ENCODE measurements around the gene C2orf80.

Gene C2orf80

DNA sequence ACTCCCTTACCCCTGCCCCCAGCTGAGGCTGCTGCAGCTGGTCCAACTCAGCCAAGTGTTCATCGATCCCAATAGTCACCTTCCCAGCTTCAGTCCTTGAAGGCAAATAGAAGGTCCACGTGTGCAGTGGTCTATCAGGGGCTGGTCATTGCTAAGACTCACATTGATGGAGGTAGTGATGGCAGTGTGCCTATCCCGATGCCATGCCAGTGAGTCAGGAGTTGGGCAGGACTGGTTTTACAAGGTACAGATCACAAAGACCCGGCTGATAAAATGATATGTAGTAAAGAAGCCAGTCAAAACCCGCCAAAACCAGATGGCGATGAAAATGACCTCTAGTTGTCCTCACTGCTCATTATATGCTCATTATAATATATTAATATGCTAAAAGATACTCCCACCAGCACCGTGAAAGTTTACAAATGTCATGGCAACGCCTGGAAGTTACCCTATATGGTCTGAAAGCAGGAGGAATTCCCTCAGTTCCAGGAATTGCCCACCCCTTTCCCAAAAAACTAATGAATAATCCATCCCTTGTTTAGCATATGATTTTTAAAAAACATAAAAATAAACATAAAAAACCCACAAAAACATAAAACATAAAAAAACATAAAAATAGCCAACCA is 2.9 kb upstream of the C2orf80 start:
- no peak for DNase-seq (ENCODE audit: low read depth, low spot score)
- in situ Hi-C loops (cut with HindIII; ENCODE audit: low sequenced_read_pairs): no loop called here
- TF ChIP-seq, protein P1, sequence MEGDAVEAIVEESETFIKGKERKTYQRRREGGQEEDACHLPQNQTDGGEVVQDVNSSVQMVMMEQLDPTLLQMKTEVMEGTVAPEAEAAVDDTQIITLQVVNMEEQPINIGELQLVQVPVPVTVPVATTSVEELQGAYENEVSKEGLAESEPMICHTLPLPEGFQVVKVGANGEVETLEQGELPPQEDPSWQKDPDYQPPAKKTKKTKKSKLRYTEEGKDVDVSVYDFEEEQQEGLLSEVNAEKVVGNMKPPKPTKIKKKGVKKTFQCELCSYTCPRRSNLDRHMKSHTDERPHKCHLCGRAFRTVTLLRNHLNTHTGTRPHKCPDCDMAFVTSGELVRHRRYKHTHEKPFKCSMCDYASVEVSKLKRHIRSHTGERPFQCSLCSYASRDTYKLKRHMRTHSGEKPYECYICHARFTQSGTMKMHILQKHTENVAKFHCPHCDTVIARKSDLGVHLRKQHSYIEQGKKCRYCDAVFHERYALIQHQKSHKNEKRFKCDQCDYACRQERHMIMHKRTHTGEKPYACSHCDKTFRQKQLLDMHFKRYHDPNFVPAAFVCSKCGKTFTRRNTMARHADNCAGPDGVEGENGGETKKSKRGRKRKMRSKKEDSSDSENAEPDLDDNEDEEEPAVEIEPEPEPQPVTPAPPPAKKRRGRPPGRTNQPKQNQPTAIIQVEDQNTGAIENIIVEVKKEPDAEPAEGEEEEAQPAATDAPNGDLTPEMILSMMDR (IDR thresholded peaks at IDR 0.05; ENCODE audit: low read depth, low read length): no peak
- H3K4me3 ChIP-seq (ENCODE audit: low read depth, low read length): no peak overlapping the region

DNA sequence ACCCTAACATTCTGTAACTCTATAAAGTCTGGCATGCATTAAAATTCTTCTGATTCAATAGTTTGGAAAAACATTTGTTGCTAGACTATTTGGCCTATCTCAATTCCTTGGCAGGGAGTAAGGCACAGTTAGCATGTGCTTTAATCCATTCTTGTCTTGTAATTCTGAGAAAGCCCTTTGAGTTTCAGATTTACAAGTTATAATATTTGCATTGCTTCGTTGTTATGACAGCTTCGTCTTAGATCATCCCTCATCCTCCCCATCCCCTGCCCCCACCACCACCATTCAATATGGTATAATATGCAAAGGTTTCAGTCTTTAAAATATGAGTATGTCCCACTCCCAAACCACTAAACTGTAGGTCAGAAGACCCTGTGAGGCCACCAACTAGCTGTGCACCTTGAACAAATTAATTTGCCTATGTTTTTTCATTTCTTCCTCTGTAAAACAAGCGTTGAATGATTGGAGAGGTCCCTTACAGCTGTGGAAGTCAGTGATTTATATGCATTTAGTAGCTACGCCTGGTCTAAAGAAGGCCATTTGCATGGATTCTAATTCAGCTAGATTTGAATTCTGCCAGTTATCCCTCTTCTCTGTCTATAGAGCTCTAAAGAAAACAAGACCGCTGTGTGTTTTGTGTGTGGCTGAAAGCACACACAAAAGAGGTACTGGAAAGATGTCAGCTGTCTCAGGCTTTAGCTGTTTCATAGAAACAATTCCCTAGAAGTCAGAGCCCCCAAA is 591 bp downstream of the C2orf80 start:
- TF ChIP-seq, protein P1 (IDR thresholded peaks at IDR 0.05; ENCODE audit: low read depth, low read length): no peak
- no peak overlapping the region for H3K4me3 ChIP-seq (ENCODE audit: low read depth, low read length)
- in situ Hi-C loops (cut with HindIII; ENCODE audit: low sequenced_read_pairs): no loop called here
- no peak for DNase-seq (ENCODE audit: low read depth, low spot score)

DNA sequence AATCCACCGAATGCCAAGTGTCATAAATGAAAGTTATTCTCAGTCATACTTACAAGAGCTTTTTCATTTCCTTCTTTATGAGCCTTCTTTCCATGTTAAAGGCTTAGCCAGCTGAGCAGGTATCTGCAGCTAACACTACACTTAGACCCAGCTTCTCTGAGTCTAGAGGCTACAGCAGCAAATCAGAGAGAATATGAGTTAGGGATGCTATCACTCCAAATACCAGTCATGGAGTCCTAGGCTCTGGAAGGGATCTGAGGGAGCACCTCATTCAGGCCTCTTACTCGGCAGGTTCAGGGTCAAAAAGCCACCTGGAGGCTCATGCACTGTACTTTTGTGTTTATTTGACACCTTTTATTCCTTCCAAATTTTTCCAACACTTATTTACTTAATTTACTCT is 2.9 kb downstream of the C2orf80 start:
- TF ChIP-seq, protein P1 (IDR thresholded peaks at IDR 0.05; ENCODE audit: low read depth, low read length): no peak
- H3K4me3 ChIP-seq (ENCODE audit: low read depth, low read length): no peak overlapping the region
- in situ Hi-C loops (cut with HindIII; ENCODE audit: low sequenced_read_pairs): no loop called here
- no peak for DNase-seq (ENCODE audit: low read depth, low spot score)

DNA sequence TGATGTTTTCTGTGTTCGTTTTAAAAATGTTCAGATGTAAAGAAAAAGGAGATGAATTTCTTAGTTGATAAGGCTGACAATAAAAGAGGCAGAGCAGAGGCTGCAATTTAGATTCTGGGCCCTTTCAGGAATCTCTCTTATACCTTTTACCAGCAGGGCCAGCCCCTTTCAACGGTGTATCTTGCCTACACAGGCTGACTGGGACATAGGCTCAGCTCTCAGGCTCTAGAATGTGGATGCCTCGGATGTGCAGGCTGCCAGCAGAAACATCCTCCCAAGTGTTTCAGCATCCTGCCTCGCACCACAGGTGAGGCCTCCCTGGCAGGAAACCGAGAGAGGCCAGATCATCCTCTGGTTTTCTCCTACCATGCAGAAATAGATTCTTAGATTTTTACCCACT is 3.4 kb downstream of the C2orf80 start:
- H3K4me3 ChIP-seq (ENCODE audit: low read depth, low read length): no peak overlapping the region
- in situ Hi-C loops (cut with HindIII; ENCODE audit: low sequenced_read_pairs): no loop called here
- TF ChIP-seq, protein P1 (IDR thresholded peaks at IDR 0.05; ENCODE audit: low read depth, low read length): no peak
- DNase-seq (ENCODE audit: low read depth, low spot score): no peak

DNA sequence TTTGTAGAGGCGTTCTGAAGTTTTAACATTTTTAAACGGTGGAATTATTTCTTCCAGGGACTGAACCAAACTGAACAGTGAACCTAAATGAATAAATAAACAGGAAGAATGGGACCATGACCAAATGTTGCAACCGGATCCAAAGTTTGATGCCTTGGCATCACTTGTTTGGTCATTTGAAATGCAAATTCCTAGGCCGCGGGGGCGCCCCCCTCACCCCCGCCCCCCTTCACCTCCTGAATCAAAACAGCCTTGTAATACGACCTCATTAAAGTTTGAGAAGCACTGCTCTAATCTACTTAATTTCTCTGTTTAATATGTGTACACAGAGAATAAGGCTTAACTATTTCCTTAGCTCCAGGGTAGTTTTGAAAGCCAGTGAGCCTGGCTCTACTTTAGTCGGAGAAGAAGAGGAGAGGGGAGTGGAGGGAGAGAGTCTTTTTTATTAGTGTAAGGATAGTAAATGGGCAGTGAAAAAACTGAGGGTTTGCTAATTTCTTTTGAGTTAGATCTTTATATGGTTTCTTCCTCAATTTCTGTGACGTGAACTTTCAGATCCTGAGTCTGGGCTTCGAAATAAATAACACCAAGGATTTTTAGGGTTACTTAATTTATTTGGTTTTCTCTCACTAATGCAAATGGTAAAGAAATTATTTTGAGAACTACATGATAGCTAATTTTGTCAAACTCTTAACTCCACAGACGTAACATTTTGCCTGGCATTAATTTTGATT is 5.7 kb downstream of the C2orf80 start:
- TF ChIP-seq, protein P1 (IDR thresholded peaks at IDR 0.05; ENCODE audit: low read depth, low read length): no peak
- no peak overlapping the region for H3K4me3 ChIP-seq (ENCODE audit: low read depth, low read length)
- no peak for DNase-seq (ENCODE audit: low read depth, low spot score)
- in situ Hi-C loops (cut with HindIII; ENCODE audit: low sequenced_read_pairs): no loop called here

DNA sequence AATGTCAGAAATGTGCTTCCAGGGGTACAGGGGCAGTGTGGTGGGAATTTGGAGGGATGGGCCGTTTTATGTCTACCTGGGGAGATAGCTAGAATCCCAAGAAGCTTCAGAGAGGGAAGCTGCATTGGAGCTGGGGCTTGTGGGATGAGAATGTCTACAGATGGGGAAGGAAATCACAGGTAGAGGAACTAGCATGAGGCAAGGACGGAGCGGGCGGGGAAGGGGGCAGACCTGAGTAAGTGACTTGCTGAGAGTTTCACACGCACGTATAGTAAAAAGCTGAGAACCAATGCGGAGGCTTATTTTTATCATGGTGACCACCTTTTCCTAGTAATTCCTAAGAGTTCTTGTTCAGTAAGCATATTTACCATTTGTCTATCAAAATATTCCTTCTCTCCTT is 6.3 kb downstream of the C2orf80 start:
- no peak overlapping the region for H3K4me3 ChIP-seq (ENCODE audit: low read depth, low read length)
- no peak for DNase-seq (ENCODE audit: low read depth, low spot score)
- TF ChIP-seq, protein P1 (IDR thresholded peaks at IDR 0.05; ENCODE audit: low read depth, low read length): no peak
- in situ Hi-C loops (cut with HindIII; ENCODE audit: low sequenced_read_pairs): no loop called here
